ENCODE data around the gene BTBD9. TPM values are rescaled to one million over a fixed set of nuclear protein-coding genes. Genes with fewer than 3 reads are reported as not detected.

The BTBD9 gene
- total and polyA plus RNA-seq, 2 experiments from 2014 or later: 8.4 to 10.1 TPM

DNA sequence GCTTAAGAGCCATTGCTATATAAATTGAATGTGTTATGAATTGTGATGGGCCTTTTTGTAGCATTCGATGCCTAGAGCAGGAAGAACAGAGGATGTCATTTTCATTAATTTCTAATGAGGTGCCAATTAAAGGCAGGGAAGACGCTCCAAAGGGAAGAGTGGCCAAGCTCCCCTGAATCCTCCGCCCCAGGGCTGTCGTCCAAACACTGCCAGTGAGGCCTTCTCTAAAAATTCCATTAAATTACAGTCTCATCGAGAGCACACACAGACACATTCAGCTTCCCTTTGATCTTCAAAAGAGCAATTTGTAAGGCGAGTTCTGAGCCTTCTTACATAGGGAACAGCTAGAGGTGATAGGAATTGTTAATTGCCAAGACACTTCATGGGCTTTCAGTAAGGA, 520.2 kb downstream of the BTBD9 start:
- Histone ChIP-seq H3K27ac (no peak overlapping the region), H3K27me3 (no peaks in the 10 kb centered on the region), H3K36me3 (peaks cover 7% of the 10 kb centered on the region), H3K4me3 (no peak overlapping the region), H3K9me3 (ENCODE audit: low read depth) (no peaks in the 10 kb centered on the region), H3K4me1 (ENCODE audit: low read depth) (peaks cover 5% of the 10 kb centered on the region)
- DNase-seq (ENCODE audit: low read depth in 1 of 2, low spot score in 1 of 2): no peak
- TF ChIP-seq, protein P1, sequence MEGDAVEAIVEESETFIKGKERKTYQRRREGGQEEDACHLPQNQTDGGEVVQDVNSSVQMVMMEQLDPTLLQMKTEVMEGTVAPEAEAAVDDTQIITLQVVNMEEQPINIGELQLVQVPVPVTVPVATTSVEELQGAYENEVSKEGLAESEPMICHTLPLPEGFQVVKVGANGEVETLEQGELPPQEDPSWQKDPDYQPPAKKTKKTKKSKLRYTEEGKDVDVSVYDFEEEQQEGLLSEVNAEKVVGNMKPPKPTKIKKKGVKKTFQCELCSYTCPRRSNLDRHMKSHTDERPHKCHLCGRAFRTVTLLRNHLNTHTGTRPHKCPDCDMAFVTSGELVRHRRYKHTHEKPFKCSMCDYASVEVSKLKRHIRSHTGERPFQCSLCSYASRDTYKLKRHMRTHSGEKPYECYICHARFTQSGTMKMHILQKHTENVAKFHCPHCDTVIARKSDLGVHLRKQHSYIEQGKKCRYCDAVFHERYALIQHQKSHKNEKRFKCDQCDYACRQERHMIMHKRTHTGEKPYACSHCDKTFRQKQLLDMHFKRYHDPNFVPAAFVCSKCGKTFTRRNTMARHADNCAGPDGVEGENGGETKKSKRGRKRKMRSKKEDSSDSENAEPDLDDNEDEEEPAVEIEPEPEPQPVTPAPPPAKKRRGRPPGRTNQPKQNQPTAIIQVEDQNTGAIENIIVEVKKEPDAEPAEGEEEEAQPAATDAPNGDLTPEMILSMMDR (IDR thresholded peaks at IDR 0.05; ENCODE audit: low read depth, low read length): no peak

DNA sequence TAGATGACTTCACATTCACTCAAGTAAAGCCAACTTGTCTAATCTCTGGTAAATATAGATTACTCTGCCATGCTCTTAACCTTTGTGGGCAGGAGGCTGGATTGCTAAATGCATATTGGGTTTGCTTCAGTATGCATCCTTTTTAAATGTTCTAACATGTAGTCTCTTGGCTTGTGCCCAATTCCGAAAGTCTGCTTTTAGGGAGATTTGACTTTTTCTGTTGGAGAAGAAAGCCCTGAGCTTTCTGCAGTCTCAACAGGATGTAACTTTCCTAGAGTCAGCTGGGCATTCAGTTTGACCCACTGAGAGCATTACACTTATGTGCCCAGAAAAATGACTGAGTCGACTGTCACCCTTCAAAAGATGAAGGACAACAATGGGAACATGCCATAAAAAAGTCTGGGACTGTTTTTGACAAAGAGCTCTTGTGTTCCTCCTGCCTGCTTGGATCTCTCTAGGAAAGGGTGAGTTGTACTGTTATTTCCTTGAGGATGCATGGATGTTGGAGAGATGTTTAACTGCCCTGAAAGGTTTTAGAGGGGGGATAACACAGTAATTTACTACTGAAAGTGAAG, 520.9 kb downstream of the BTBD9 start:
- no peak overlapping the region for H3K27ac ChIP-seq
- no peak overlapping the region for H3K4me3 ChIP-seq
- H3K27me3 ChIP-seq: no peaks in the 10 kb centered on the region
- H3K9me3 ChIP-seq (ENCODE audit: low read depth): no peaks in the 10 kb centered on the region
- TF ChIP-seq, protein P1 (IDR thresholded peaks at IDR 0.05; ENCODE audit: low read depth, low read length): no peak
- peak in 1 of 2 donors; percentile 13 for DNase-seq (ENCODE audit: low read depth in 1 of 2, low spot score in 1 of 2)
- H3K4me1 ChIP-seq (ENCODE audit: low read depth): peaks cover 5% of the 10 kb centered on the region
- peaks cover 7% of the 10 kb centered on the region for H3K36me3 ChIP-seq

Other genes with a start within 250 kb of the BTBD9 start
- 122 and 139 TPM in 2 replicates for gene GLO1, start 63.2 kb upstream of the BTBD9 start, total RNA-seq
- 219 and 243 TPM in 2 replicates for gene GLO1, start 63.2 kb upstream of the BTBD9 start, polyA plus RNA-seq
- not detected in 2 replicates for gene DNAH8, start 75.4 kb upstream of the BTBD9 start, total RNA-seq
- gene DNAH8, start 75.4 kb upstream of the BTBD9 start, polyA plus RNA-seq: not detected in 2 replicates